Chondrocyte (in vitro differentiated cells): Measurements from ENCODE around the gene LAG3. TPM values are rescaled to one million over a fixed set of nuclear protein-coding genes. Genes with fewer than 3 reads are reported as not detected.

Experiments
- DNase-seq: peaks from one replicate; pipeline ENCODE4 v3.0.0; 2021; ENCODE audit warnings: mixed read lengths, low spot score
- H3K27ac Mint-ChIP-seq: one replicate; pipeline ENCODE4 v1.8.0; 2021; ENCODE audit warnings: mild to moderate bottlenecking, moderate library complexity, mixed read lengths; ENCODE audit not compliant: unreplicated experiment
- H3K27me3 Mint-ChIP-seq: 2 replicates; pipeline ENCODE4 v1.8.0; 2021; ENCODE audit warnings: low read depth, mixed read lengths
- H3K36me3 Mint-ChIP-seq: 2 replicates; pipeline ENCODE4 v1.8.0; 2021; ENCODE audit warnings: low read depth, mixed read lengths
- H3K4me1 Mint-ChIP-seq: 2 replicates; pipeline ENCODE4 v1.8.0; 2021; ENCODE audit warnings: low read depth, mild to moderate bottlenecking, mixed read lengths
- H3K4me3 Mint-ChIP-seq: one replicate; pipeline ENCODE4 v1.8.0; 2021; ENCODE audit warnings: mild to moderate bottlenecking, moderate library complexity, mixed read lengths; ENCODE audit not compliant: unreplicated experiment
- H3K9me3 Mint-ChIP-seq: 2 replicates; pipeline ENCODE4 v1.8.0; 2021; ENCODE audit warnings: low read depth, mixed read lengths
- CTCF ChIP-seq: fragments of 200-600 bp; sonication (generic); IDR thresholded peaks from 2 replicates; pipeline ENCODE4 v1.5.0; 2021; ENCODE audit warnings: antibody characterized with exemption, mild to moderate bottlenecking, moderate library complexity
- total RNA-seq: library from RNA; stranded (reverse); gene quantifications from 3 replicates; pipeline ENCODE4 v1.2.1, GENCODE V29; 2021

LAG3 gene
- total RNA-seq, 1 donor from 2014 or later: 1.0 TPM

- H3K27me3 Mint-ChIP-seq: no peaks in the 10 kb centered on the region
- no peak for TF ChIP-seq CTCF
- no peak overlapping the region for H3K4me3 Mint-ChIP-seq
- H3K36me3 Mint-ChIP-seq: peaks cover 19% of the 10 kb centered on the region
- DNase-seq: no peak
- H3K9me3 Mint-ChIP-seq: no peaks in the 10 kb centered on the region
- H3K4me1 Mint-ChIP-seq: peaks cover 19% of the 10 kb centered on the region
- H3K27ac Mint-ChIP-seq: no peak overlapping the region
Observed at GRCh38 chr12:6773590-6774351, 1.5 kb downstream of the LAG3 start.

GRCh38 chr12:6774499-6775062 lies 2.3 kb downstream of the LAG3 start:
- Mint-ChIP-seq H3K9me3 (no peaks in the 10 kb centered on the region), H3K27ac (no peak overlapping the region), H3K36me3 (peaks cover 18% of the 10 kb centered on the region), H3K27me3 (no peaks in the 10 kb centered on the region), H3K4me3 (no peak overlapping the region), H3K4me1 (peaks cover 16% of the 10 kb centered on the region)
- no peak for DNase-seq
- no peak for TF ChIP-seq CTCF

- Mint-ChIP-seq H3K27ac (no peak overlapping the region), H3K27me3 (no peaks in the 10 kb centered on the region), H3K9me3 (no peaks in the 10 kb centered on the region), H3K4me1 (peaks cover 16% of the 10 kb centered on the region), H3K36me3 (peaks cover 15% of the 10 kb centered on the region), H3K4me3 (no peak overlapping the region)
- TF ChIP-seq CTCF: no peak
- no peak for DNase-seq
Observed at GRCh38 chr12:6775185-6776174, 3.2 kb downstream of the LAG3 start.

- Mint-ChIP-seq H3K4me1 (peaks cover 13% of the 10 kb centered on the region), H3K27ac (no peak overlapping the region), H3K9me3 (no peaks in the 10 kb centered on the region), H3K4me3 (no peak overlapping the region), H3K36me3 (peaks cover 7% of the 10 kb centered on the region), H3K27me3 (no peaks in the 10 kb centered on the region)
- DNase-seq: no peak
- no peak for TF ChIP-seq CTCF
Observed at GRCh38 chr12:6777386-6777785, 5.1 kb downstream of the LAG3 start.

GRCh38 chr12:6778217-6778573 lies 5.9 kb downstream of the LAG3 start:
- Mint-ChIP-seq H3K36me3 (peaks cover 7% of the 10 kb centered on the region), H3K27ac (peak overlapping the region; percentile 84), H3K4me1 (peaks cover 13% of the 10 kb centered on the region), H3K9me3 (no peaks in the 10 kb centered on the region), H3K27me3 (no peaks in the 10 kb centered on the region), H3K4me3 (peak overlapping the region; percentile 76)
- TF ChIP-seq CTCF: no peak
- no peak for DNase-seq
